Measurements from ENCODE around the gene SCLT1.

SCLT1 gene

DNA sequence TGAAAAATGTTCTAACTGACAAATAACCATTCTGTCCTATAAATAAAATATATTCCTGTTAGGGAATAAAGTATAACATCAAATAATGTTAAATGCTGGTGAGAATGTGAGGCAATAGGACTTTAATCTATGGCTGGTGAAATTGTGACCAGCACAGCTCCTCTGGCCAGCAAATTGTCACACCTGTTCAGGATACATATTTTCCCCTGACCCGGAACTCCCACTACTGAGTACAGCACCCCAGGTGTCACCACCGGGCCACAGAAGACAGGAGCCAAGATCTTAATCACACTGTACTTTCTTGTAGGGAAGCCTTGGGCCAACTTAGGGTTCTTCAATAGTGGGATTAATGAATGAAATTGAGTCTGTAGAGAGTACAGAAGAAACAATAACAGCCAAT lies 35.8 kb upstream of the SCLT1 start:
- TF ChIP-seq YY1 (IDR thresholded peaks at IDR 0.05; ENCODE audit: low read depth) (no peak), ZBTB7A (IDR thresholded peaks at IDR 0.05; ENCODE audit: low read depth) (no peak), FOXM1 (IDR thresholded peaks at IDR 0.05; ENCODE audit: borderline replicate concordance, low read depth) (no peak), TCF12 (IDR thresholded peaks at IDR 0.05; ENCODE audit: low read depth) (no peak), TEAD4 (IDR thresholded peaks at IDR 0.05) (no peak), RAD21 (IDR thresholded peaks at IDR 0.05; ENCODE audit: low read depth) (no peak), EP300 (IDR thresholded peaks at IDR 0.05; ENCODE audit: borderline replicate concordance) (no peak)
- TF ChIP-seq, protein P1, sequence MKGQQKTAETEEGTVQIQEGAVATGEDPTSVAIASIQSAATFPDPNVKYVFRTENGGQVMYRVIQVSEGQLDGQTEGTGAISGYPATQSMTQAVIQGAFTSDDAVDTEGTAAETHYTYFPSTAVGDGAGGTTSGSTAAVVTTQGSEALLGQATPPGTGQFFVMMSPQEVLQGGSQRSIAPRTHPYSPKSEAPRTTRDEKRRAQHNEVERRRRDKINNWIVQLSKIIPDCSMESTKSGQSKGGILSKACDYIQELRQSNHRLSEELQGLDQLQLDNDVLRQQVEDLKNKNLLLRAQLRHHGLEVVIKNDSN (IDR thresholded peaks at IDR 0.05), result no peak
- TF ChIP-seq, protein P2, sequence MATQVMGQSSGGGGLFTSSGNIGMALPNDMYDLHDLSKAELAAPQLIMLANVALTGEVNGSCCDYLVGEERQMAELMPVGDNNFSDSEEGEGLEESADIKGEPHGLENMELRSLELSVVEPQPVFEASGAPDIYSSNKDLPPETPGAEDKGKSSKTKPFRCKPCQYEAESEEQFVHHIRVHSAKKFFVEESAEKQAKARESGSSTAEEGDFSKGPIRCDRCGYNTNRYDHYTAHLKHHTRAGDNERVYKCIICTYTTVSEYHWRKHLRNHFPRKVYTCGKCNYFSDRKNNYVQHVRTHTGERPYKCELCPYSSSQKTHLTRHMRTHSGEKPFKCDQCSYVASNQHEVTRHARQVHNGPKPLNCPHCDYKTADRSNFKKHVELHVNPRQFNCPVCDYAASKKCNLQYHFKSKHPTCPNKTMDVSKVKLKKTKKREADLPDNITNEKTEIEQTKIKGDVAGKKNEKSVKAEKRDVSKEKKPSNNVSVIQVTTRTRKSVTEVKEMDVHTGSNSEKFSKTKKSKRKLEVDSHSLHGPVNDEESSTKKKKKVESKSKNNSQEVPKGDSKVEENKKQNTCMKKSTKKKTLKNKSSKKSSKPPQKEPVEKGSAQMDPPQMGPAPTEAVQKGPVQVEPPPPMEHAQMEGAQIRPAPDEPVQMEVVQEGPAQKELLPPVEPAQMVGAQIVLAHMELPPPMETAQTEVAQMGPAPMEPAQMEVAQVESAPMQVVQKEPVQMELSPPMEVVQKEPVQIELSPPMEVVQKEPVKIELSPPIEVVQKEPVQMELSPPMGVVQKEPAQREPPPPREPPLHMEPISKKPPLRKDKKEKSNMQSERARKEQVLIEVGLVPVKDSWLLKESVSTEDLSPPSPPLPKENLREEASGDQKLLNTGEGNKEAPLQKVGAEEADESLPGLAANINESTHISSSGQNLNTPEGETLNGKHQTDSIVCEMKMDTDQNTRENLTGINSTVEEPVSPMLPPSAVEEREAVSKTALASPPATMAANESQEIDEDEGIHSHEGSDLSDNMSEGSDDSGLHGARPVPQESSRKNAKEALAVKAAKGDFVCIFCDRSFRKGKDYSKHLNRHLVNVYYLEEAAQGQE (IDR thresholded peaks at IDR 0.05; ENCODE audit: low read depth), result no peak

DNA sequence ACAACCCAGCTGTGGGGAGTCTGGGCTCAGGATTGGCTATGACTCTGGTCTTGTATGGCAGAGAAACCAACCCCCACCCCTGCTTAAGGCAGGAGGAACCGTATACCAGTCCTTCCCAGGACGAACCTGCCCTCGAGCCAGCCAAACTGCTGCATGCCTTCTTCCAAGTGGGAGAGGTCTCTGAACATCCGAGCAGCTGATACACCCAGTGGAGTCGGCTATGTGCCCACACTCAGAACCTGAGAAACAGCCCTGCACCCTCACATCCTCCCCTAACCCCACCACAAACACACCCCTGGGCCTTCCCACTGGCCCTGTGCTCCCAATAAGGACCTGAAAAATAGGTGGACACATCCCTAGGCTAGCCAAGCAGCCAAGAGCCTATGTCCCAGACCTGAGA lies 24.4 kb upstream of the SCLT1 start:
- TF ChIP-seq TCF12 (IDR thresholded peaks at IDR 0.05; ENCODE audit: low read depth) (no peak), EP300 (IDR thresholded peaks at IDR 0.05; ENCODE audit: borderline replicate concordance) (no peak), TEAD4 (IDR thresholded peaks at IDR 0.05) (no peak), CEBPB (IDR thresholded peaks at IDR 0.05) (no peak), NFIC (IDR thresholded peaks at IDR 0.05) (no peak), FOXM1 (IDR thresholded peaks at IDR 0.05; ENCODE audit: borderline replicate concordance, low read depth) (no peak), YY1 (IDR thresholded peaks at IDR 0.05; ENCODE audit: low read depth) (no peak), TAF1 (IDR thresholded peaks at IDR 0.05; ENCODE audit: low read depth) (no peak), CREB1 (IDR thresholded peaks at IDR 0.05; ENCODE audit: low read depth) (no peak), RAD21 (IDR thresholded peaks at IDR 0.05; ENCODE audit: low read depth) (no peak)
- TF ChIP-seq, protein P2 (IDR thresholded peaks at IDR 0.05; ENCODE audit: low read depth), result no peak
- TF ChIP-seq, protein P1 (IDR thresholded peaks at IDR 0.05), result no peak
- TF ChIP-seq, protein P3, sequence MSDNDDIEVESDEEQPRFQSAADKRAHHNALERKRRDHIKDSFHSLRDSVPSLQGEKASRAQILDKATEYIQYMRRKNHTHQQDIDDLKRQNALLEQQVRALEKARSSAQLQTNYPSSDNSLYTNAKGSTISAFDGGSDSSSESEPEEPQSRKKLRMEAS (IDR thresholded peaks at IDR 0.05), result no peak

DNA sequence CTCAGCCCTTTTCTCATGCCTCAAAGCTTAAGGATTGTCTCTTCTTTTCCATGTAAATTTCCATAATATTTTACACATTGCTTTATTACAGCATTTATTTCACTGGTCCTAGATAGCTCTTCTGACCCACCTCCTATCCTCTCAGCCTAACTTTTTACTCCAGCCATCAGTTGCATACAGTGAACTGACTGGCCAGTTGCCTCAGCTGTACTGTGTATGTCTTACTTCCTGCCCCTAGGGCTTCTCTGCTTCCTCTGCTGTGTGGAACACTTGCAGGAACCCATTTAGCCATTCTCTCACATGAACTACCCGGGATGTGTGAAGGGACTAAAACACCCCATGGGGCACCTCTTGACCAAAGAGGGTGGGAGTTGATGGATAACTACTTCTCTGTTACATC lies 20.6 kb upstream of the SCLT1 start:
- TF ChIP-seq YY1 (IDR thresholded peaks at IDR 0.05; ENCODE audit: low read depth) (no peak), CEBPB (IDR thresholded peaks at IDR 0.05) (no peak), TEAD4 (IDR thresholded peaks at IDR 0.05) (no peak), TCF12 (IDR thresholded peaks at IDR 0.05; ENCODE audit: low read depth) (no peak), NFIC (IDR thresholded peaks at IDR 0.05) (no peak), ZBTB7A (IDR thresholded peaks at IDR 0.05; ENCODE audit: low read depth) (no peak), CREB1 (IDR thresholded peaks at IDR 0.05; ENCODE audit: low read depth) (no peak), EGR1 (IDR thresholded peaks at IDR 0.05) (no peak), RAD21 (IDR thresholded peaks at IDR 0.05; ENCODE audit: low read depth) (no peak), TAF1 (IDR thresholded peaks at IDR 0.05; ENCODE audit: low read depth) (no peak), FOXM1 (IDR thresholded peaks at IDR 0.05; ENCODE audit: borderline replicate concordance, low read depth) (no peak), EP300 (IDR thresholded peaks at IDR 0.05; ENCODE audit: borderline replicate concordance) (no peak)
- TF ChIP-seq, protein P1 (IDR thresholded peaks at IDR 0.05), result no peak
- TF ChIP-seq, protein P2 (IDR thresholded peaks at IDR 0.05; ENCODE audit: low read depth), result no peak
- TF ChIP-seq, protein P3 (IDR thresholded peaks at IDR 0.05), result no peak

DNA sequence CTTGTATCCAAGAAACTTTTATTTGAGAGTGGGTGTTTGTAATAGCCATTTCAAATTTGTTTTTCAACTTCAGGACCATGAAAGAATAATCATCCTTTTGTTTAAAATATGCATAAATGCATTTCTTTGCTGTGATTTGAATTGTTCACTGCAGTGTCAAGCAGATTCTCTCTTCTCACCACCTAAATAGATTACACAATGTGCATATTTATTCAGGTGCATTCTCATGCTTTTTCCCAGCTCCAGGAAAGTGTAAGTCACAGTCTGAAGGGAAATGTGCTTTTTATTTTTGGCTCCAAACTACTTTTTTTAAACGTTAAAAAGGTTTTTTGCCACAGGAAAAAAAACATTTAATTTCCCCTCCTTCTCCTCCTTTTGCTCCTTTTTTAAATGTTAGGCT lies 20.1 kb upstream of the SCLT1 start:
- no peak for TF ChIP-seq ZBTB7A (IDR thresholded peaks at IDR 0.05; ENCODE audit: low read depth)

All from Ishikawa (cell line).